Measurements from ENCODE around the gene WWC1. TPM values are rescaled to one million over a fixed set of nuclear protein-coding genes. Genes with fewer than 3 reads are reported as not detected.
"Not testable (repeated sequence)": the region's sequence is repeated elsewhere in the genome, so short reads cannot be mapped to it uniquely, and the experiment has no call there.

Gene WWC1
- total RNA-seq, 4 donors from 2014 or later: 0.51 TPM; not detected in 3

DNA sequence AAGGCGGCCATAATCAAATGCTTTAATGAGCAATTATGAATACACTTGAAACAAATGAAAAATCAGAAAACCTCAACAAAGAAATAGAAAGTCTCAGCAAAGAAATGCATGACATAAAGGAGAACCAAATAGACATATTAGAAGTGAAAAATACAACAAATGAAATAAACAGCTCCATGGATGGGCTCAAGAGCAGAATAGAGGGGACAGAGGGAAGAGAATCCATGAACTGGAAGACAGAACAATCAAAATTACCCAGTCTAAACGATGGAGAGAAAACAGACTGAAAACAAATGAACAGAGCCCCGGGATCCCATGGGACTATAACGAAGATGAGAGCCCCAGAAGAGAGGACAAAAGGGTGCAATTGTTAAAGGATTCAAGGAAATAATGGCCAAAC is 6.6 kb upstream of the WWC1 start:
- Histone ChIP-seq H3K27me3 (peaks cover 0 to 2% (median 0%) of the 10 kb centered on the region in 3 donors), H3K9me3 (no peaks in the 10 kb centered on the region), H3K27ac (no peak overlapping the region), H3K4me1 (no peaks in the 10 kb centered on the region), H3K4me3 (no peak overlapping the region), H3K36me3 (no peaks in the 10 kb centered on the region)
- intact Hi-C loops (cut with DNase I; ENCODE audit: low total_unique reads): no loop called here
- no peak for DNase-seq
- in situ Hi-C loops (cut with MboI; ENCODE audit: low sequenced_read_pairs in 4 of 4): no loop called here
- TF ChIP-seq, protein P1, sequence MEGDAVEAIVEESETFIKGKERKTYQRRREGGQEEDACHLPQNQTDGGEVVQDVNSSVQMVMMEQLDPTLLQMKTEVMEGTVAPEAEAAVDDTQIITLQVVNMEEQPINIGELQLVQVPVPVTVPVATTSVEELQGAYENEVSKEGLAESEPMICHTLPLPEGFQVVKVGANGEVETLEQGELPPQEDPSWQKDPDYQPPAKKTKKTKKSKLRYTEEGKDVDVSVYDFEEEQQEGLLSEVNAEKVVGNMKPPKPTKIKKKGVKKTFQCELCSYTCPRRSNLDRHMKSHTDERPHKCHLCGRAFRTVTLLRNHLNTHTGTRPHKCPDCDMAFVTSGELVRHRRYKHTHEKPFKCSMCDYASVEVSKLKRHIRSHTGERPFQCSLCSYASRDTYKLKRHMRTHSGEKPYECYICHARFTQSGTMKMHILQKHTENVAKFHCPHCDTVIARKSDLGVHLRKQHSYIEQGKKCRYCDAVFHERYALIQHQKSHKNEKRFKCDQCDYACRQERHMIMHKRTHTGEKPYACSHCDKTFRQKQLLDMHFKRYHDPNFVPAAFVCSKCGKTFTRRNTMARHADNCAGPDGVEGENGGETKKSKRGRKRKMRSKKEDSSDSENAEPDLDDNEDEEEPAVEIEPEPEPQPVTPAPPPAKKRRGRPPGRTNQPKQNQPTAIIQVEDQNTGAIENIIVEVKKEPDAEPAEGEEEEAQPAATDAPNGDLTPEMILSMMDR (IDR thresholded peaks at IDR 0.05 in 4 of 5, conservative IDR thresholded peaks at IDR 0.05 in 1 of 5): no peak
- TF ChIP-seq POLR2A (IDR thresholded peaks at IDR 0.05): no peak
- no peak for ATAC-seq

- ATAC-seq: no peak
- H3K4me1 ChIP-seq: no peaks in the 10 kb centered on the region
- TF ChIP-seq, protein P1 (IDR thresholded peaks at IDR 0.05 in 4 of 5, conservative IDR thresholded peaks at IDR 0.05 in 1 of 5): no peak
- TF ChIP-seq POLR2A (IDR thresholded peaks at IDR 0.05): no peak
- H3K27ac ChIP-seq: no peak overlapping the region
- H3K9me3 ChIP-seq: no peaks in the 10 kb centered on the region
- in situ Hi-C loops (cut with MboI; ENCODE audit: low sequenced_read_pairs in 4 of 4): no loop called here
- intact Hi-C loops (cut with DNase I; ENCODE audit: low total_unique reads): no loop called here
- H3K27me3 ChIP-seq: peaks cover 1 to 6% (median 3%) of the 10 kb centered on the region in 3 donors
- H3K4me3 ChIP-seq: no peak overlapping the region
- no peak for DNase-seq
- no peaks in the 10 kb centered on the region for H3K36me3 ChIP-seq
These were observed 5.7 kb upstream of the WWC1 start for GRCh38 chr5:168285696-168286095.

GRCh38 chr5:168286386-168286785 is 5.1 kb upstream of the WWC1 start:
- no peak for DNase-seq
- H3K27me3 ChIP-seq: peaks cover 8 to 12% (median 10%) of the 10 kb centered on the region in 3 donors
- no peak overlapping the region for H3K4me3 ChIP-seq
- H3K4me1 ChIP-seq: no peaks in the 10 kb centered on the region
- no peaks in the 10 kb centered on the region for H3K36me3 ChIP-seq
- H3K27ac ChIP-seq: no peak overlapping the region
- intact Hi-C loops (cut with DNase I; ENCODE audit: low total_unique reads) (no loop called here), in situ Hi-C loops (cut with MboI; ENCODE audit: low sequenced_read_pairs in 4 of 4) (no loop called here)
- ATAC-seq: no peak
- no peaks in the 10 kb centered on the region for H3K9me3 ChIP-seq
- TF ChIP-seq POLR2A (IDR thresholded peaks at IDR 0.05): no peak
- TF ChIP-seq, protein P1 (IDR thresholded peaks at IDR 0.05 in 4 of 5, conservative IDR thresholded peaks at IDR 0.05 in 1 of 5): no peak

GRCh38 chr5:168286863-168287262 is 4.6 kb upstream of the WWC1 start:
- H3K4me3 ChIP-seq; H3K9me3 ChIP-seq; H3K36me3 ChIP-seq; ATAC-seq; DNase-seq; intact Hi-C loops (cut with DNase I; ENCODE audit: low total_unique reads); H3K4me1 ChIP-seq; H3K27ac ChIP-seq; in situ Hi-C loops (cut with MboI; ENCODE audit: low sequenced_read_pairs in 4 of 4): not testable (repeated sequence)
- peaks cover 10 to 13% (median 10%) of the 10 kb centered on the region in 3 donors for H3K27me3 ChIP-seq

- H3K36me3 ChIP-seq: no peaks in the 10 kb centered on the region
- no peaks in the 10 kb centered on the region for H3K4me1 ChIP-seq
- TF ChIP-seq POLR2A (IDR thresholded peaks at IDR 0.05): no peak
- TF ChIP-seq, protein P1 (IDR thresholded peaks at IDR 0.05 in 4 of 5, conservative IDR thresholded peaks at IDR 0.05 in 1 of 5): no peak
- no peak for ATAC-seq
- DNase-seq: no peak
- H3K9me3 ChIP-seq: no peaks in the 10 kb centered on the region
- no peak overlapping the region for H3K27ac ChIP-seq
- in situ Hi-C loops (cut with MboI; ENCODE audit: low sequenced_read_pairs in 4 of 4): no loop called here
- no peak overlapping the region for H3K4me3 ChIP-seq
- H3K27me3 ChIP-seq: peaks cover 13 to 17% (median 15%) of the 10 kb centered on the region in 3 donors
- intact Hi-C loops (cut with DNase I; ENCODE audit: low total_unique reads): no loop called here
These were observed 4.1 kb upstream of the WWC1 start for GRCh38 chr5:168287362-168287761.
